NB4 (cell line): ENCODE data around the gene P2RX2.

ENCODE experiments used
- DNase-seq: peaks from one replicate; pipeline ENCODE4 v3.0.0; 2010; ENCODE audit warnings: low read depth
- H3K4me3 ChIP-seq: one replicate; pipeline ENCODE4 v1.5.1; 2011; ENCODE audit warnings: mild to moderate bottlenecking, low read depth, low read length, moderate library complexity
- CTCF ChIP-seq: IDR thresholded peaks from one replicate; pipeline ENCODE4 v1.5.1; 2012; ENCODE audit warnings: low read depth, low read length
- MYC ChIP-seq: IDR thresholded peaks from 2 replicates; pipeline ENCODE4 v1.6.1; 2011; ENCODE audit warnings: low read depth, low read length
- POLR2A ChIP-seq: IDR thresholded peaks from 2 replicates; pipeline ENCODE4 v1.6.1; 2011; ENCODE audit warnings: mild to moderate bottlenecking; ENCODE audit not compliant: insufficient read length; ENCODE audit errors: extremely low read depth
- TF ChIP-seq, protein P1 (sequence below): IDR thresholded peaks from 2 replicates; pipeline ENCODE4 v1.6.1; 2011; ENCODE audit warnings: low read depth, low read length

Gene P2RX2

GRCh38 chr12:132603240-132604150 lies 15.1 kb upstream of the P2RX2 start:
- DNase-seq: no peak
- H3K4me3 ChIP-seq: no peak overlapping the region
- TF ChIP-seq MYC (no peak), POLR2A (no peak), CTCF (no peak)
- TF ChIP-seq, protein P1, sequence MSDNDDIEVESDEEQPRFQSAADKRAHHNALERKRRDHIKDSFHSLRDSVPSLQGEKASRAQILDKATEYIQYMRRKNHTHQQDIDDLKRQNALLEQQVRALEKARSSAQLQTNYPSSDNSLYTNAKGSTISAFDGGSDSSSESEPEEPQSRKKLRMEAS: no peak

DNA sequence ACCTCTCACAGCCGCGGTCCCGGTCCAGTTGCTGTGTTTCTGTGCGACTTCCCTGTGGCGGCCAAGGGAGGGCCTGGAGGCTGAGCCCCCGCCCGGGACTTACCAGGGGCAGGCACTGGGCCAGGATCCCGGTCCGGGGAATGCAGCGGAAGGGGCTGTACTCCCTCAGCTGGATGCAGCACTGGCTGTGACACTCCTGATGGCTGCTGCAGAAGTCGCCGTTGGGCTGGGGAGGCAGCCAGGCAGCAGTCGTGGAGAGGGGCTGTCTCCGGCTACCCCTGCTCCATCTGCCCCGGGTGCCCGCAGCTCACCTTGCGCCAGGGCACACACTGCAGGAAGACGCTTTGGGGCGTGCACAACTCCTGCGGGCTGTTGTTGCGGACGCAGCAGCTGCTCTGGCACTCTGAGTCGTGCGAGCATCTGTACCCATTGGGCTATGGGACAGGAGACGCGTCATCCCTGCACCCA lies 14.4 kb upstream of the P2RX2 start:
- no peak for DNase-seq
- no peak overlapping the region for H3K4me3 ChIP-seq
- no peak for TF ChIP-seq CTCF
- no peak for TF ChIP-seq MYC
- no peak for TF ChIP-seq POLR2A
- TF ChIP-seq, protein P1: no peak

DNA sequence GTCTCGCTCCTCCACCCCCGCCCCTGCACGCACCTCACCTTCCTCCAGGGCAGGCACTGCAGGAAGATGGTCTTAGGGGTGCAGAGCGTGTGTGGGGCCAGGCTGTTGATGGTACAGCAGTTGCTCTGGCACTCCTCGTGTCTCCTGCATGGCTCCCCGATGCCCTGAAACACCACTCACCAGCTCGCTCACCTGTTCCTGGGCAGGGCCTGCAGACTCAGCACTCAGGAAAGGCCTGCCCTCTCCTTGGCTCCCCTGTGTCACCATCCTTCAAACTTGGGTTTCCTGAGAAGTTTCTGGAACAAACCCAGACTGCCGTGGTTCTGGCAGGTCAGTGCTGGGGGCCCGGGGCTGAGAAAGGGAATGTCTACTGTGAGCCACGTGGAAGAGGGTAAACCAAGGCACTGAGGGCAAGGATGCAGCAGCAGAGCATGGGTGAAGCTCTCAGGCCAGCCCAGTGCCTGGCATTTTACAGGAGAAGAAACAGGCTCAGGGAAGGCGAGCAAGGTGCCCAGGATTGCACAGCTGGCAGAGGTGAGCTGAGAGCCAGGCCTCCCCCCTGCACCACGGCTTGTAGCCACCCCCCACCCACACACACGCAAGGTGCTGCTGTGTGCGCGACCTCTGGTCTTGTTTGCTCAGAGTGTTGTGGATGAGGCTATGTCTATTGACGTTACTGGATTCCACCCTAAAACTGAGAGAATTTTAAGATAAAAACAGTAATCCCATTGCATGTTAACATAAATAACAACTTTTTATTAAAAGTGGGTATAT lies 13.7 kb upstream of the P2RX2 start:
- no peak for TF ChIP-seq POLR2A
- TF ChIP-seq MYC: no peak
- TF ChIP-seq, protein P1: no peak
- no peak for TF ChIP-seq CTCF
- no peak for DNase-seq
- no peak overlapping the region for H3K4me3 ChIP-seq

DNA sequence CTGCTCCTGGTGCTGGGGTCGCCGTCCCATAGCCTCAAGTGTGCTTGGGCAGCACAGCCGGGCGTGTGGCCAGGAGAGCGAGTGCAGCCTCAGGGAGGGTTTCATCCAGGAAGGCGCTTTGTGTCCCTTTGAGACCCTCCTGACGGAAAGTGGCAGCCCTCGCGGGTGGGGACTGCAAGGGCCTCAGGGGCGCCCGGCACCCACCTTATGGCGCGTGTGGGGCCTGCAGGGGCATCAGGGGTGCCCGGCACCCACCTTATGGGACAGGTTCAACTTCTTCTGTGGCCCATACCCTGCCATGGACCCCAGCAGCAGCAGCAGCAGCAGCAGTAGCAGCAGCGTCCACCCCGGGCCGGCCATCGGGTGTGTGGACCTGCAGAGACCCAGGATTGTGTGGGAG lies 12.7 kb upstream of the P2RX2 start:
- no peak overlapping the region for H3K4me3 ChIP-seq
- DNase-seq: no peak
- TF ChIP-seq MYC (no peak), POLR2A (no peak), CTCF (no peak)
- TF ChIP-seq, protein P1: no peak

GRCh38 chr12:132606466-132606865 lies 12.1 kb upstream of the P2RX2 start:
- TF ChIP-seq MYC (no peak), POLR2A (no peak), CTCF (no peak)
- TF ChIP-seq, protein P1: no peak
- no peak overlapping the region for H3K4me3 ChIP-seq
- peak; percentile 43 for DNase-seq
